Fibroblast of villous mesenchyme (primary cell): Measurements from ENCODE around the gene TMEM40. TPM values are rescaled to one million over a fixed set of nuclear protein-coding genes. Genes with fewer than 3 reads are reported as not detected.
A peak's percentile ranks its signal among the peaks of the same experiment; 100 is the strongest.
"Not testable (repeated sequence)": the region's sequence is repeated elsewhere in the genome, so short reads cannot be mapped to it uniquely, and the experiment has no call there.

Experiments
- DNase-seq: peaks from one replicate; pipeline ENCODE4 v3.0.0-alpha.2; 2010; ENCODE audit warnings: low read depth
- H3K4me3 ChIP-seq: 2 replicates; pipeline ENCODE4 v1.5.1; 2011; ENCODE audit warnings: low read depth, mild to moderate bottlenecking, low read length
- total RNA-seq: library from RNA; depleted of rRNA; stranded (reverse); fragments of >200 nt; gene quantifications from 2 replicates; pipeline ENCODE4 v1.2.3, GENCODE V29; 2012
- TF ChIP-seq, protein P1 (sequence below): IDR thresholded peaks from 2 replicates; pipeline ENCODE4 v1.5.1; 2012; ENCODE audit warnings: low read depth, mild to moderate bottlenecking, low read length; ENCODE audit not compliant: insufficient read depth

Gene TMEM40
- total RNA-seq, 1 donor, result under 0.01 TPM

DNA sequence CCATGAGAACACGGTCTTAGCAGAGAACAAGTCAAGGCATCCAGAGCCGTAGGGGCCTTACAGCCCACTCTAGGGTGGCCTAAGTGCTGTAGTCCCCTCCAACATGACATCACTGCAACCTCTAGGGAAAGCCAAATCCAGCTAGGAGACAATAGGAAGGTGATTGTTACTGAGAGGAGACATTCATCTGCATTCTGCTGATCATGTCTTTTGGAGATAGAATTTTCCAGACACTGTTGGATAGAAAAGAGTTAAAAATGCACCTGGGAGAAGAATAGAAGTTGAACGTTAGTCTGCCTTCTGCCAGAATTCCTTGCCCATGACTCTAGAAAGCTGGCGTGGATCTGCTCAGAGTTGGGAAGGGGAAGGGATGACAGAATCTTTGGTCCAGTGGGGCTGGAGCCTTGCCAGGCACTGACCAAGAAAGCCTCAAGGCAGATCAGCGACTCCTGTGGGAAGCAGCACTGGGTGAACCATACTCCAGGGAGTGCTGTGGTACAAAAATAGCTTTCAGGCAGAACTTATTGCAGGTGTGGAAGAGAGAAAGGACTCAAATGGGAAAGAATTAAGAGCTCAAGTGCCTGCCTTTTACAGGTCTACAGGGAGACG is 50.4 kb downstream of the TMEM40 start:
- TF ChIP-seq, protein P1, sequence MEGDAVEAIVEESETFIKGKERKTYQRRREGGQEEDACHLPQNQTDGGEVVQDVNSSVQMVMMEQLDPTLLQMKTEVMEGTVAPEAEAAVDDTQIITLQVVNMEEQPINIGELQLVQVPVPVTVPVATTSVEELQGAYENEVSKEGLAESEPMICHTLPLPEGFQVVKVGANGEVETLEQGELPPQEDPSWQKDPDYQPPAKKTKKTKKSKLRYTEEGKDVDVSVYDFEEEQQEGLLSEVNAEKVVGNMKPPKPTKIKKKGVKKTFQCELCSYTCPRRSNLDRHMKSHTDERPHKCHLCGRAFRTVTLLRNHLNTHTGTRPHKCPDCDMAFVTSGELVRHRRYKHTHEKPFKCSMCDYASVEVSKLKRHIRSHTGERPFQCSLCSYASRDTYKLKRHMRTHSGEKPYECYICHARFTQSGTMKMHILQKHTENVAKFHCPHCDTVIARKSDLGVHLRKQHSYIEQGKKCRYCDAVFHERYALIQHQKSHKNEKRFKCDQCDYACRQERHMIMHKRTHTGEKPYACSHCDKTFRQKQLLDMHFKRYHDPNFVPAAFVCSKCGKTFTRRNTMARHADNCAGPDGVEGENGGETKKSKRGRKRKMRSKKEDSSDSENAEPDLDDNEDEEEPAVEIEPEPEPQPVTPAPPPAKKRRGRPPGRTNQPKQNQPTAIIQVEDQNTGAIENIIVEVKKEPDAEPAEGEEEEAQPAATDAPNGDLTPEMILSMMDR, result no peak
- peak; percentile 51 for DNase-seq

DNA sequence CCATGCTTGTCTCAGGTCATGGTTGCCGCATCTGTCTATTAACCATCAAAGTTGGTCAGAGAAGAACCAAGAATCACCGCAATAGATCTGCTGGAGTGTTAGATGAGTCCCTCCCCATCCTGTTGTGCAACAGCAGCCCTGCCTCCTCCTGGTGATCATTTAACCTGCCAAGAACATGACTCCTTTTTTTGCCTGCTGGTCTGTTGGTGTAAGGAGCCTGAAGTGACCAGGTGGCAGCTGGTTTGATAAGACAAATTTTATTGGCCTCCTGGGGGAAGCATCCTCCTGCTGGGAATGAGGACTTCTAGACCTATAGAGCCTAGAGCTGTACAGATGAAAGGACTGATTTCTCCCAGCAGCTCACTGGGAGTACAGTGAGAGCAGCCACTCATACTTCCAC is 51.6 kb downstream of the TMEM40 start:
- DNase-seq, result peak; percentile 31
- TF ChIP-seq, protein P1, result no peak
- H3K4me3 ChIP-seq, result no peak overlapping the region

More for the DNA sequence above, 50.4 kb downstream of the TMEM40 start:
- H3K4me3 ChIP-seq, result no peak overlapping the region

DNA sequence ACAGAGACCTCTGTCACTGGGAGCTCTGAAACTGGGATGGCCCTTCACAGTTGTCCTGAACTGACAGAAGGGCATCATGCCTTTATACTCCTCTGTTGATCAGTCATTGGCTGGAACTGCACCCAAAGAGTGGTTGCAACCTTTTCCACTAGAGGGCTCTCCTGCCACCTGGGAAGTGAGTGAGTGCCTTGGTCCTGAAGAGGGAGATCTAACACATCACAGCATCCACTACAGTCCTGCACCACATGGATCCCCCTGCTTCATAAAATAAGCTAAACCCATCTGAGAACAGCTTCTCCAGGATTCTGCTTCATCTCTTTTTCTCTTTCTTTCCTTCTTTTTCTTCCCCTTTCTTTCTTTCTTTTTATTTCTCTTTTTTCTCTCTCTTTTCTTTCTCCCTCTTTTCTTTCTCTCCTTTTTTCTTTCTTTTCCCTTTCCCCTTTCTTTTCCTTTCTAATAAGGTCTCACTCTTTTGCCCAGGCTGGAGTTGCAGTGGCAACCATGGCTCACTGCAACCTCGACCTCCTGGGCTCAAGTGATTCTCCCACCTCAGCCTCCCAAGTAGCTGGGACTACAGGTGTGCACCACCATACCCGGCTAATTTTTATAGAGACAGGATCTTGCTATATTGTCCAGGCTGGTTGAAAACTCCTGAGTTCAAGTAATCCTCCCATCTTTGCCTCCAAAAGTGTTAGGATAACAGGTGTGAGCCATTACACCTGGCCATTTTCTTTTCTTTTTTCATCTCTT is 52.4 kb downstream of the TMEM40 start:
- peak; percentile 68 for DNase-seq
- H3K4me3 ChIP-seq, result no peak overlapping the region
- TF ChIP-seq, protein P1, result peak; percentile 87

DNA sequence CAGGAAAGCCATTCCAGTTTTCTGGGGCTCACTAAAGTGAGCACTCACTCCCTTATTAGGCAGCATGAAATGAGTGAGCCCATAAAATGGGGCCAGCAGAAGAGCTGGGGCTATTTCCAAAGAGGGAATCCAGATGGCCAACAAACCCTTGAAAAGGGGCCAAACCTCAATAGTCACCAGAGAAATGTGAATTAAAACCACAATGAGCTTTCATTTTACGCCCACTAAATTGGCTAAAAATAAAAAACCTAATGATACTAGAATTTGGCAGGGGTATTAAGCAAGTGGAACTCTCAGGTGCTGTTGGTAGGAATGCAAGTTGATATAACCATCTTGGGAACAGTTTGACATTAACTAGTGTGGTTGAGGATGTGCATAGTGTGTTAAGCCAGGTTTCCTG is 53.1 kb downstream of the TMEM40 start:
- H3K4me3 ChIP-seq, result no peak overlapping the region
- peak; percentile 30 for DNase-seq
- TF ChIP-seq, protein P1, result no peak

- H3K4me3 ChIP-seq, result no peak overlapping the region
- no peak for DNase-seq
- TF ChIP-seq, protein P1, result no peak
Observed at GRCh38 chr3:12705374-12705926, 53.6 kb downstream of the TMEM40 start.

DNA sequence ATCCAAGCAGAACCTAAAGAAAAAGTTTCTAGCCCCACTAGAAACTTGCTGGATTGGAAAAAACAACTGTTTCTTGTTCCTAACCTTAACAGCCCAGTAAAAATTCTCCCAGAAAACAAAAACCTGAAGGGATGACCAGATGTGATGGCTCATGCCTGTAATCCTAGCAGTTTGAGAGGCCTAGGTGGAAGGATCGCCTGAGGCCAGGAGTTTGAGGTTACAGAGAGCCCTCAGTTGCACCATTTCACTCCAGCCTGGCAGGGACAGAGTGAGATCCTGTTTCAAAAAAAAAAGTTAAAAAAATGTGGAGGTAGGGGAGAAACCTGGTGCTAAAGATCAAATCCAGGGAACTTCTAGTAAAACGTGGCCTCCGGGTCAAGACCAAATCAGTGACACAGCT is 56.6 kb downstream of the TMEM40 start:
- no peak overlapping the region for H3K4me3 ChIP-seq
- TF ChIP-seq, protein P1, result no peak
- no peak for DNase-seq

DNA sequence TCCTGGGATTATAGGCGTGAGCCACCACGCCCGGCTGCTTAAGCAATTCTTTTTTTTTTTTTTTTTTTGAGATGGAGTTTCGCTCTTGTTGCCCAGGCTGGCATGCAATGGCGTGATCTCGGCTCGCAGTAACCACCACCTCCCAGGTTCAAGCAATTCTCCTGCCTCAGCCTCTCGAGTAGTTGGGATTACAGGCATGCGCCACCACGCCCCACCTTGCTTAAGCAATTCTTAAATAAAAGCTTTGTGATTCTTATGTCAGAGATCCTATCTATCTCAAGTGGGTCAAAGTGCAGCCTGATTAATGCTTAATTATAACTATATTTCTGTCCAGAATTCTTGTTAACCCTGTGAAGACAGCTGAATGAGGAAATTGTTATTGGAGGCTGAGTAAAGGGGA is 57.5 kb downstream of the TMEM40 start:
- not testable (repeated sequence) for H3K4me3 ChIP-seq, DNase-seq
